Mesenchymal stem cell (in vitro differentiated cells and primary cell): ENCODE measurements around the gene RPL27.

Source experiments
- DNase-seq: peaks from one replicate; pipeline ENCODE4 v3.0.0-alpha.2; 2013
- H2AFZ ChIP-seq: one replicate; pipeline ENCODE4 v1.6.1; 2013; ENCODE audit warnings: low read depth, mild to moderate bottlenecking, control low read depth, inconsistent platforms, low read length, moderate library complexity
- H2AK5ac ChIP-seq: 2 replicates; pipeline ENCODE4 v1.6.1; 2013; ENCODE audit warnings: low read length, moderate library complexity, mild to moderate bottlenecking, inconsistent platforms; ENCODE audit not compliant: severe bottlenecking
- H2BK120ac ChIP-seq: one replicate; pipeline ENCODE4 v1.6.1; 2013; ENCODE audit warnings: low read depth, mild to moderate bottlenecking, inconsistent platforms, low read length, moderate library complexity
- H2BK12ac ChIP-seq, 2 experiments: one replicate each; pipeline ENCODE4 v1.6.1; 2013; ENCODE audit warnings: inconsistent platforms in 2 of 2, low read length in 2 of 2, mild to moderate bottlenecking in 2 of 2, moderate library complexity in 2 of 2, control low read depth in 1 of 2
- H2BK15ac ChIP-seq: one replicate; pipeline ENCODE4 v1.6.1; 2013; ENCODE audit warnings: mild to moderate bottlenecking, low read depth, inconsistent platforms; ENCODE audit not compliant: poor library complexity, severe bottlenecking
- H2BK5ac ChIP-seq: 2 replicates; pipeline ENCODE4 v1.6.1; 2013; ENCODE audit warnings: low read depth, mild to moderate bottlenecking, low read length, control low read depth, inconsistent platforms; ENCODE audit not compliant: poor library complexity, severe bottlenecking
- H3K14ac ChIP-seq, 2 experiments: one replicate each; pipeline ENCODE4 v1.6.1; 2013; ENCODE audit warnings: inconsistent platforms in 2 of 2, low read length in 2 of 2, control low read depth in 1 of 2, mild to moderate bottlenecking in 1 of 2, moderate library complexity in 1 of 2
- H3K18ac ChIP-seq, 2 experiments: one replicate each; pipeline ENCODE4 v1.6.1; 2013; ENCODE audit warnings: inconsistent platforms in 2 of 2, low read length in 2 of 2, control low read depth in 1 of 2, low read depth in 1 of 2, mild to moderate bottlenecking in 1 of 2
- H3K23ac ChIP-seq, 2 experiments: one replicate each; pipeline ENCODE4 v1.6.1; 2013; ENCODE audit warnings: inconsistent platforms in 2 of 2, low read length in 2 of 2, mild to moderate bottlenecking in 2 of 2, moderate library complexity in 2 of 2, control low read depth in 1 of 2
- H3K27ac ChIP-seq: 2 replicates; pipeline ENCODE4 v1.5.1; 2013; ENCODE audit warnings: mild to moderate bottlenecking, moderate library complexity, low read length, control low read depth, inconsistent platforms; ENCODE audit not compliant: poor library complexity, severe bottlenecking
- H3K27me3 ChIP-seq, 2 experiments: 2 replicates each; pipeline versions ENCODE4 v1.6.1 to v1.7.0; 2013; ENCODE audit warnings: low read length in 2 of 2, mild to moderate bottlenecking in 2 of 2, moderate library complexity in 2 of 2, control low read depth in 1 of 2, inconsistent platforms in 1 of 2; ENCODE audit not compliant: control insufficient read depth in 1 of 2, insufficient read depth in 1 of 2
- H3K36me3 ChIP-seq, 2 experiments: 2 replicates each; pipeline versions ENCODE4 v1.6.1 to v1.7.0; 2013; ENCODE audit warnings: low read length in 2 of 2, control low read depth in 1 of 2, inconsistent platforms in 1 of 2, low read depth in 1 of 2, mild to moderate bottlenecking in 1 of 2; ENCODE audit not compliant: insufficient read depth in 2 of 2, control insufficient read depth in 1 of 2
- H3K4ac ChIP-seq, 2 experiments: one replicate each; pipeline ENCODE4 v1.6.1; 2013; ENCODE audit warnings: inconsistent platforms in 2 of 2, low read length in 2 of 2, mild to moderate bottlenecking in 2 of 2, moderate library complexity in 2 of 2, control low read depth in 1 of 2, low read depth in 1 of 2
- H3K4me1 ChIP-seq: 2 replicates; pipeline ENCODE4 v1.6.1; 2013; ENCODE audit warnings: low read depth, low read length, control low read depth; ENCODE audit not compliant: control insufficient read depth, insufficient read depth
- H3K4me2 ChIP-seq: 2 replicates; pipeline ENCODE4 v1.6.1; 2013; ENCODE audit warnings: low read length, mild to moderate bottlenecking, inconsistent platforms; ENCODE audit not compliant: poor library complexity, severe bottlenecking
- H3K4me3 ChIP-seq, 2 experiments: 2 replicates each; pipeline versions ENCODE4 v1.5.1 to v1.7.0; 2013; ENCODE audit warnings: low read length in 2 of 2, mild to moderate bottlenecking in 2 of 2, control low read depth in 1 of 2, low read depth in 1 of 2; ENCODE audit not compliant: insufficient read depth in 1 of 2
- H3K79me1 ChIP-seq: replicated peaks from 2 replicates; pipeline ENCODE4 v1.6.1; 2013; ENCODE audit warnings: mild to moderate bottlenecking, control low read depth, low read length, inconsistent platforms; ENCODE audit not compliant: poor library complexity, severe bottlenecking
- H3K9ac ChIP-seq: 2 replicates; pipeline ENCODE4 v1.7.0; 2013; ENCODE audit warnings: mild to moderate bottlenecking, low read length, moderate library complexity
- H3K9me3 ChIP-seq: 2 replicates; pipeline ENCODE4 v1.7.0; 2013; ENCODE audit warnings: mild to moderate bottlenecking, low read length; ENCODE audit not compliant: control insufficient read depth
- H4K8ac ChIP-seq: one replicate; pipeline ENCODE4 v1.6.1; 2013; ENCODE audit warnings: inconsistent platforms, mild to moderate bottlenecking, low read length, moderate library complexity
- H4K91ac ChIP-seq: one replicate; pipeline ENCODE4 v1.6.1; 2013; ENCODE audit warnings: mild to moderate bottlenecking, low read length, inconsistent platforms
- WGBS: methylation state at CpG from one replicate; pipeline ENCODE4 v1.1.7; 2013; ENCODE audit warnings: mixed read lengths; 5-methylcytosine and 5-hydroxymethylcytosine counted together

The RPL27 gene

GRCh38 chr17:43039646-43040045 lies 41.4 kb downstream of the RPL27 start:
- Histone ChIP-seq H2BK5ac (no peak overlapping the region), H3K27ac (no peak overlapping the region), H3K14ac (no peak overlapping the region), H3K4me2 (no peak overlapping the region), H3K9me3 (no peaks in the 10 kb centered on the region), H3K79me1 (no peaks in the 10 kb centered on the region), H3K4ac (no peak overlapping the region), H3K9ac (no peak overlapping the region), H3K18ac (no peak overlapping the region), H2BK15ac (no peak overlapping the region), H3K23ac (no peak overlapping the region), H2BK12ac (no peak overlapping the region), H2AK5ac (no peak overlapping the region), H3K4me1 (peaks cover 7% of the 10 kb centered on the region), H3K27me3 (no peaks in the 10 kb centered on the region), H2AFZ (no peak overlapping the region), H3K4me3 (no peak overlapping the region), H2BK120ac (no peak overlapping the region), H4K91ac (no peak overlapping the region), H3K36me3 (no peaks in the 10 kb centered on the region), H4K8ac (no peak overlapping the region)
- WGBS: 89% methylated on average over 2 of the region's 2 CpGs
- no peak for DNase-seq

GRCh38 chr17:43040655-43041054 lies 42.4 kb downstream of the RPL27 start:
- H3K4me1 ChIP-seq: peaks cover 7% of the 10 kb centered on the region
- no peak overlapping the region for H3K4ac ChIP-seq
- H2AK5ac ChIP-seq: no peak overlapping the region
- H4K8ac ChIP-seq: no peak overlapping the region
- no peak overlapping the region for H3K4me2 ChIP-seq
- no peak overlapping the region for H3K18ac ChIP-seq
- no peak overlapping the region for H3K9ac ChIP-seq
- no peaks in the 10 kb centered on the region for H3K79me1 ChIP-seq
- no peak overlapping the region for H2BK120ac ChIP-seq
- no peak overlapping the region for H3K4me3 ChIP-seq
- H3K9me3 ChIP-seq: no peaks in the 10 kb centered on the region
- DNase-seq: no peak
- no peak overlapping the region for H3K23ac ChIP-seq
- no peaks in the 10 kb centered on the region for H3K27me3 ChIP-seq
- WGBS: 100% methylated on average over 1 of the region's 2 CpGs
- H3K27ac ChIP-seq: no peak overlapping the region
- H2BK12ac ChIP-seq: no peak overlapping the region
- H2BK15ac ChIP-seq: no peak overlapping the region
- no peaks in the 10 kb centered on the region for H3K36me3 ChIP-seq
- H4K91ac ChIP-seq: no peak overlapping the region
- H2AFZ ChIP-seq: no peak overlapping the region
- H2BK5ac ChIP-seq: no peak overlapping the region
- H3K14ac ChIP-seq: no peak overlapping the region

GRCh38 chr17:43042025-43042628 lies 43.9 kb downstream of the RPL27 start:
- no peak overlapping the region for H2AK5ac ChIP-seq

GRCh38 chr17:43043307-43043706 lies 45.1 kb downstream of the RPL27 start:
- H2BK12ac ChIP-seq: no peak overlapping the region
- no peak overlapping the region for H3K14ac ChIP-seq
- no peak overlapping the region for H3K4me2 ChIP-seq
- no peak overlapping the region for H4K91ac ChIP-seq
- H3K36me3 ChIP-seq: no peaks in the 10 kb centered on the region
- no peaks in the 10 kb centered on the region for H3K9me3 ChIP-seq
- no peak overlapping the region for H4K8ac ChIP-seq
- H3K4me1 ChIP-seq: peaks cover 7% of the 10 kb centered on the region
- no peaks in the 10 kb centered on the region for H3K79me1 ChIP-seq
- H2AK5ac ChIP-seq: no peak overlapping the region
- DNase-seq: no peak
- no peak overlapping the region for H3K27ac ChIP-seq
- no peak overlapping the region for H3K9ac ChIP-seq
- no peak overlapping the region for H3K4ac ChIP-seq
- no peak overlapping the region for H3K23ac ChIP-seq
- H3K4me3 ChIP-seq: no peak overlapping the region
- H2AFZ ChIP-seq: no peak overlapping the region
- H3K18ac ChIP-seq: no peak overlapping the region
- no peak overlapping the region for H2BK15ac ChIP-seq
- H3K27me3 ChIP-seq: no peaks in the 10 kb centered on the region
- no peak overlapping the region for H2BK5ac ChIP-seq
- H2BK120ac ChIP-seq: no peak overlapping the region

More at GRCh38 chr17:43042025-43042628, 43.9 kb downstream of the RPL27 start:
- H2BK120ac ChIP-seq: no peak overlapping the region
- no peak overlapping the region for H3K4me2 ChIP-seq
- no peaks in the 10 kb centered on the region for H3K36me3 ChIP-seq
- H4K91ac ChIP-seq: no peak overlapping the region
- no peaks in the 10 kb centered on the region for H3K27me3 ChIP-seq
- no peak overlapping the region for H3K27ac ChIP-seq
- H3K9ac ChIP-seq: no peak overlapping the region
- peaks cover 7% of the 10 kb centered on the region for H3K4me1 ChIP-seq
- no peak overlapping the region for H2BK5ac ChIP-seq
- no peak overlapping the region for H2BK15ac ChIP-seq
- H3K79me1 ChIP-seq: no peaks in the 10 kb centered on the region
- H4K8ac ChIP-seq: no peak overlapping the region
- H3K4ac ChIP-seq: no peak overlapping the region
- H3K9me3 ChIP-seq: no peaks in the 10 kb centered on the region
- H3K18ac ChIP-seq: no peak overlapping the region
- no peak overlapping the region for H3K23ac ChIP-seq
- no peak for DNase-seq
- H3K14ac ChIP-seq: no peak overlapping the region
- WGBS: 75% methylated on average over 5 of the region's 5 CpGs
- no peak overlapping the region for H2AFZ ChIP-seq
- H2BK12ac ChIP-seq: no peak overlapping the region
- no peak overlapping the region for H3K4me3 ChIP-seq
